ENCODE measurements around the gene MEIOSIN. TPM values are rescaled to one million over a fixed set of nuclear protein-coding genes. Genes with fewer than 3 reads are reported as not detected.

The MEIOSIN gene
- polyA plus RNA-seq, 1 donor from 2014 or later: not detected

DNA sequence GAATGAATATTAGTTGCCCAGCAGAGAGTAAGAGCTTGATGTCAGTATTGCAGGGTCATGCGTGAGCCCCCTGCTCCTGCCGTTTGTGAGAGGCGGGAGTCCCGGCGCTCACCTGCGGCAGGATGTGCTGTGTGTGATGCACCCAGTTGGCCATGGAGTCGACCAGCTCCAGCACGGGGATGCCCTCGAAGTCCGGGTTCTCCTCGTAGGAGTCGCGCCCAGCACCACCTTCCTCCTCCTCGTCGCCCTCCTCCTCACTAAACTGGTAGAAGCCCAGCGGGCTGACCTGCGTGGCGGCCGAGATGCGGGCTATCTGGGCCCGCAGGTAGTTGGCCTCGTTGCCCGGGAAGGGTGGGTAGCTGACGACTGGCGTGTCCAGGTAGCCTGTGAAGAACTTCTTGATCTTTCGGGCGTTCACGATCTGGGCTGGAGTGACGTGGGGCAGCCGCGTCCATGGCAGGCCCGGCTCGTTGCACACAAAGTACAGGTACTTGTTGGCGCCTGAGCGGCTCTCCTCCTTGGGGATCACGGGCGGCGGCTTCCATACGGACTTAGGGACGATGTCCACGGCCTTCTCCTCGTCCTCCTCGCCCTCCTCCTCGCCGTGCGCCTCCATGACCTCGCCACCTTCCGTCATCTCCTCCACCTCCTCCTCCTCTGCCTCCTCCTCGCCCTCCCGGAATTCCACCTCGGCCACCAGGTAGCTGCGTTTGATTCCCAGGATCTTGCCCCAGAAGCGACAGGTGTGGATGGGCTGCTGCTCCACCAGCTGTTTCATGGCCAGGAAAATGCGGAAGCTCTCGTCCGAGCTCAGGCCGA, 71.1 kb downstream of the MEIOSIN start:
- no peaks in the 10 kb centered on the region for H3K79me2 ChIP-seq (replicated peaks; ENCODE audit: insufficient read depth, low read length)
- H3K27ac ChIP-seq (ENCODE audit: low read length): no peak overlapping the region
- no peaks in the 10 kb centered on the region for H3K36me3 ChIP-seq (ENCODE audit: insufficient read depth, low read length)
- H3K4me2 ChIP-seq (ENCODE audit: low read length): no peak overlapping the region
- H3K9me3 ChIP-seq (ENCODE audit: low read length): no peaks in the 10 kb centered on the region
- no peak overlapping the region for H2AFZ ChIP-seq (ENCODE audit: low read depth, low read length)
- H3F3A ChIP-seq (ENCODE audit: insufficient read depth, low read length, poor library complexity, severe bottlenecking): no peaks in the 10 kb centered on the region
- H3K9me2 ChIP-seq (ENCODE audit: insufficient read depth, low read length): no peaks in the 10 kb centered on the region
- TF ChIP-seq, protein P1, sequence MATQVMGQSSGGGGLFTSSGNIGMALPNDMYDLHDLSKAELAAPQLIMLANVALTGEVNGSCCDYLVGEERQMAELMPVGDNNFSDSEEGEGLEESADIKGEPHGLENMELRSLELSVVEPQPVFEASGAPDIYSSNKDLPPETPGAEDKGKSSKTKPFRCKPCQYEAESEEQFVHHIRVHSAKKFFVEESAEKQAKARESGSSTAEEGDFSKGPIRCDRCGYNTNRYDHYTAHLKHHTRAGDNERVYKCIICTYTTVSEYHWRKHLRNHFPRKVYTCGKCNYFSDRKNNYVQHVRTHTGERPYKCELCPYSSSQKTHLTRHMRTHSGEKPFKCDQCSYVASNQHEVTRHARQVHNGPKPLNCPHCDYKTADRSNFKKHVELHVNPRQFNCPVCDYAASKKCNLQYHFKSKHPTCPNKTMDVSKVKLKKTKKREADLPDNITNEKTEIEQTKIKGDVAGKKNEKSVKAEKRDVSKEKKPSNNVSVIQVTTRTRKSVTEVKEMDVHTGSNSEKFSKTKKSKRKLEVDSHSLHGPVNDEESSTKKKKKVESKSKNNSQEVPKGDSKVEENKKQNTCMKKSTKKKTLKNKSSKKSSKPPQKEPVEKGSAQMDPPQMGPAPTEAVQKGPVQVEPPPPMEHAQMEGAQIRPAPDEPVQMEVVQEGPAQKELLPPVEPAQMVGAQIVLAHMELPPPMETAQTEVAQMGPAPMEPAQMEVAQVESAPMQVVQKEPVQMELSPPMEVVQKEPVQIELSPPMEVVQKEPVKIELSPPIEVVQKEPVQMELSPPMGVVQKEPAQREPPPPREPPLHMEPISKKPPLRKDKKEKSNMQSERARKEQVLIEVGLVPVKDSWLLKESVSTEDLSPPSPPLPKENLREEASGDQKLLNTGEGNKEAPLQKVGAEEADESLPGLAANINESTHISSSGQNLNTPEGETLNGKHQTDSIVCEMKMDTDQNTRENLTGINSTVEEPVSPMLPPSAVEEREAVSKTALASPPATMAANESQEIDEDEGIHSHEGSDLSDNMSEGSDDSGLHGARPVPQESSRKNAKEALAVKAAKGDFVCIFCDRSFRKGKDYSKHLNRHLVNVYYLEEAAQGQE (IDR thresholded peaks at IDR 0.05; ENCODE audit: borderline replicate concordance): no peak
- no peak for TF ChIP-seq EZH2 (IDR thresholded peaks at IDR 0.05; ENCODE audit: borderline replicate concordance, insufficient read depth, low read length, poor library complexity, severe bottlenecking)
- no peak for TF ChIP-seq RAD21 (conservative IDR thresholded peaks at IDR 0.05)
- TF ChIP-seq SMC3 (conservative IDR thresholded peaks at IDR 0.05; ENCODE audit: poor library complexity): no peak
- no peak for TF ChIP-seq POLR2AphosphoS5 (IDR thresholded peaks at IDR 0.05)
- TF ChIP-seq EP300 (conservative IDR thresholded peaks at IDR 0.05; ENCODE audit: poor library complexity, severe bottlenecking): no peak
- TF ChIP-seq MXI1 (conservative IDR thresholded peaks at IDR 0.05; ENCODE audit: poor library complexity, severe bottlenecking): no peak
- TF ChIP-seq, protein P2, sequence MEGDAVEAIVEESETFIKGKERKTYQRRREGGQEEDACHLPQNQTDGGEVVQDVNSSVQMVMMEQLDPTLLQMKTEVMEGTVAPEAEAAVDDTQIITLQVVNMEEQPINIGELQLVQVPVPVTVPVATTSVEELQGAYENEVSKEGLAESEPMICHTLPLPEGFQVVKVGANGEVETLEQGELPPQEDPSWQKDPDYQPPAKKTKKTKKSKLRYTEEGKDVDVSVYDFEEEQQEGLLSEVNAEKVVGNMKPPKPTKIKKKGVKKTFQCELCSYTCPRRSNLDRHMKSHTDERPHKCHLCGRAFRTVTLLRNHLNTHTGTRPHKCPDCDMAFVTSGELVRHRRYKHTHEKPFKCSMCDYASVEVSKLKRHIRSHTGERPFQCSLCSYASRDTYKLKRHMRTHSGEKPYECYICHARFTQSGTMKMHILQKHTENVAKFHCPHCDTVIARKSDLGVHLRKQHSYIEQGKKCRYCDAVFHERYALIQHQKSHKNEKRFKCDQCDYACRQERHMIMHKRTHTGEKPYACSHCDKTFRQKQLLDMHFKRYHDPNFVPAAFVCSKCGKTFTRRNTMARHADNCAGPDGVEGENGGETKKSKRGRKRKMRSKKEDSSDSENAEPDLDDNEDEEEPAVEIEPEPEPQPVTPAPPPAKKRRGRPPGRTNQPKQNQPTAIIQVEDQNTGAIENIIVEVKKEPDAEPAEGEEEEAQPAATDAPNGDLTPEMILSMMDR (IDR thresholded peaks at IDR 0.05; ENCODE audit: poor library complexity, severe bottlenecking): no peak
- TF ChIP-seq TAF1 (IDR thresholded peaks at IDR 0.05; ENCODE audit: low read depth): no peak
- H3K9ac ChIP-seq (ENCODE audit: low read length): no peak overlapping the region
- no peak overlapping the region for H3K4me3 ChIP-seq (ENCODE audit: low read length)
- no peaks in the 10 kb centered on the region for H4K20me1 ChIP-seq (ENCODE audit: insufficient read depth)
- H3K27me3 ChIP-seq (ENCODE audit: insufficient read depth, low read depth, low read length): no peaks in the 10 kb centered on the region

DNA sequence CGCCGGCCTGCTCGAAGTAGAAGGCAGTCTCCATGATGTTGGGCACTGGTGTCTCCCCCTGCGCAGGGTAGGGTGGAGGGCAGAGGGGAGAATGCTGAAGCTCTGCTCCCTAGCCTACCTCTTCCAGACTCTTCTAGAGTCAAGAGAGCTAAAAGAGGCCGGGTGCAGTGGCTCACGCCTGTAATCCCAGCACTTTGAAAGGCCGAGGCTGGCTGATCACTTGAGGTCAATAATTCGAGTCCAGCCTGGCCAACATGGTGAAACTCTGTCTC, 71.7 kb downstream of the MEIOSIN start:
- Histone ChIP-seq H3K9me3 (ENCODE audit: low read length) (no peaks in the 10 kb centered on the region), H3K9ac (ENCODE audit: low read length) (no peak overlapping the region), H4K20me1 (ENCODE audit: insufficient read depth) (no peaks in the 10 kb centered on the region), H3K27ac (ENCODE audit: low read length) (no peak overlapping the region), H3K9me2 (ENCODE audit: insufficient read depth, low read length) (no peaks in the 10 kb centered on the region), H3F3A (ENCODE audit: insufficient read depth, low read length, poor library complexity, severe bottlenecking) (no peaks in the 10 kb centered on the region), H3K4me2 (ENCODE audit: low read length) (no peak overlapping the region), H3K27me3 (ENCODE audit: insufficient read depth, low read depth, low read length) (no peaks in the 10 kb centered on the region), H3K79me2 (replicated peaks; ENCODE audit: insufficient read depth, low read length) (no peaks in the 10 kb centered on the region), H2AFZ (ENCODE audit: low read depth, low read length) (no peak overlapping the region), H3K4me3 (ENCODE audit: low read length) (no peak overlapping the region), H3K36me3 (ENCODE audit: insufficient read depth, low read length) (no peaks in the 10 kb centered on the region)
- TF ChIP-seq SMC3 (conservative IDR thresholded peaks at IDR 0.05; ENCODE audit: poor library complexity) (no peak), POLR2AphosphoS5 (IDR thresholded peaks at IDR 0.05) (no peak), EP300 (conservative IDR thresholded peaks at IDR 0.05; ENCODE audit: poor library complexity, severe bottlenecking) (no peak), RAD21 (conservative IDR thresholded peaks at IDR 0.05) (no peak)
